Skin epidermis (tissue), 12 donors: ENCODE data around the gene SRGAP3.

Experiments used
- H3K27ac ChIP-seq, 21 experiments: fragments of 200-600 bp; sonication (generic) in 11 of 21; one replicate each; pipeline ENCODE4 v1.5.0; 2020; ENCODE audit warnings: mild to moderate bottlenecking in 3 of 21, inconsistent platforms in 2 of 21, moderate library complexity in 2 of 21
- H3K4me3 ChIP-seq, 7 experiments: fragments of 200-600 bp; sonication (generic) in 2 of 7; one replicate each; pipeline ENCODE4 v1.5.0; 2020; ENCODE audit warnings: inconsistent platforms in 2 of 7, mild to moderate bottlenecking in 2 of 7, moderate library complexity in 1 of 7

Gene SRGAP3

DNA sequence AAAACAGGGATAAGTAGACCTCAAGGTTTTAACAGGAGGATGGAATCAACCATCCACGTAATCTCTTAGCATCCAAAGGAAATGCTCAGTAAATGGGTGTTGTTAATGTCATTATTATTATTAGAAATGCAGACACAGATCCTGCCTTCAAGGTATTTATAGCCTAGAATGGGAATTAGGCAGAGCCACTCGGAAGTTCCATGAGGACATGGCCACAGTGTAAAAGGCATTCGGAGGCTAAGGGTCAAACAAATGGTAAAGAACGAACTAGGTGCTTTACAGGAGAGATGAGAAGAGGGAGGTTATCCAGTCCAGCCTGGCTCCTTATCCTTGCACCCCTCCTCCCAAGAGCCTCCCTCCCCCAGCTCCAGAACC, 65.0 kb downstream of the SRGAP3 start:
- Histone ChIP-seq H3K4me3 (no peak overlapping the region), H3K27ac (no peak overlapping the region)

GRCh38 chr3:9183811-9184460, 65.5 kb downstream of the SRGAP3 start:
- Histone ChIP-seq H3K27ac (no peak overlapping the region), H3K4me3 (no peak overlapping the region)

- H3K27ac ChIP-seq: no peak overlapping the region
- H3K4me3 ChIP-seq: no peak overlapping the region
These were observed 66.4 kb downstream of the SRGAP3 start for GRCh38 chr3:9183011-9183410.

DNA sequence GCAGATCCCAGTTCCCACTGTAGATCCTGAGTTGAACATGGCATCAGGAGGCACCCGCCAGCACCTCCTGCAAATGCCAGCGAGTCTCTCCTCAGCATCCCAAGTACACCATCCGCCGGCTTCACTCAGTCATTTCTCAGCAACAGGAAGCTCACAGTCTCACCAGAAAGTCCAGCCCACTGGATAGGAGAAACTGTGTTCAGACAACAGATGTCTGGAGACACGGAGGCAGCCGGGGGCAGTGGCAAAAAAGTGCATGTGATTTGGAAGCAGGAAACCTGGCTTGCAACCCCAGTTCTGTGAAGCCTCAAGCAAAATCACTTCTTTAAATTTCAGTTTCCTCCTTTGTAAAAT, 68.7 kb downstream of the SRGAP3 start:
- Histone ChIP-seq H3K27ac (peak overlapping the region in 8 of 21 experiments; percentile 20 to 74 (median 54)), H3K4me3 (peak overlapping the region in 1 of 7 experiments; percentile 6)

DNA sequence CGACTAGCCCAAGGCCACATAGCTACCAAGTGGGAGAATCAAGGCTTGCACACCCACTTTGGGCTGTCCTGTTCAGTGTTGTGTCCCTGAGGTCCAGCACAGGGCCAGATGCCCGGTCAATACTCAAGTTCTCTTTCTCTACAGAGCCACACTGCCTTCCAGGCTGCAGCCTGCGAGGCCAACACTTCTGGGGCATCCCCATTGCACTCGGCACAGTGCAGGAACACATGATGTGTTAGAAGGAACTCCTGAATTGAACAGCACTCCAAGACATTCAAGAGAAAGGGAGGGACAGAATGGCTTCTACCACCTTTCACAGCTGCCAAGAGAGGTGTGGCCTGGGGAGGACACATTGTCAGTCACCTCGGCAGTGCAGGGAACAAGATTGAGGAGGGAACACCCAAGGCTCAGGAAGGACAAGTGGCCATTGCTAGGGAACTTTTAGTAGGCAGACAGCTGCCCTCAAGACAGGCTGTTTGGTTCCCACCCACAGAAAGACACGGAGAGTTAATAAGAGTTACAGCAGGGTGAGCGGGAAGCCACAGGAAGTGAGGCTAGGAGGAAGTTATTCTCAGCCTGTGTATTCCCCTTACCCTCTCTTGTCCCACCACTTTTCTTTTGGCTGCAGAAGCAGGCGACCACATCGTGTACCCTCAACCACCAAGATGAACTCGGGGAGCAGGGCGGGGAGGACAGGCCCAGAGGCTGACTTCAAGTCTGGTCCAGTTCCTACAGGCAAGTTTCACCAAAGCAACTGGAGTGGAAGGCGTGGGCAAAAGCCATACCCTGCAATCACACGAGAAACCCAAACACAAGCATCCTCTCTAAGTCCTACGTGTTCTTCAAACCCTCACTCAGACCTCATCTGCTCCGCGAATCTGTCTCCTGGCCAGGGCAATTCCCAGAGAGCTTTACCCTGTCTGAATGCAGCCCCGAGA, 69.4 kb downstream of the SRGAP3 start:
- H3K4me3 ChIP-seq: peak overlapping the region in 1 of 7 experiments; percentile 6
- H3K27ac ChIP-seq: peak overlapping the region in 9 of 21 experiments; percentile 21 to 74 (median 52)

GRCh38 chr3:9178697-9179096, 70.7 kb downstream of the SRGAP3 start:
- H3K4me3 ChIP-seq: no peak overlapping the region
- H3K27ac ChIP-seq: no peak overlapping the region

DNA sequence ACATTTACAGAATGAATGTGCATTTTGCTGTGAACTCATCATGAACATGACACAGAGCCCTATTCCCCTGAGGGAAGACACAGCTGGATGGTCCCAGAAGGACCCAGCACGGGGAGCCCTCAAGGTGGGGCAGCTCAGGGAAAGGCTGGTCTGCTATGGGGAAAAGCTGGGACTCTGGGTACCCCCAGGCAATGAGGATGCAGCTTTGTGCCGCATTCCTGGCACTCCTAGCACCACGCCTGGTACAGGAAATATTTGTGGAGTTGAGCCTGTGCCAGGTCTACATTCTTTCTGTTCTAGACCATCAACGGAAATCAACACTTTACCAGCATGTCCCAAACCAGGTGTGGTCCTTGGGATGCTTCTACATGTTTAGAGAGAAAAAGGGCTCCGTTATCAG, 74.0 kb downstream of the SRGAP3 start:
- Histone ChIP-seq H3K4me3 (no peak overlapping the region), H3K27ac (no peak overlapping the region)

- Histone ChIP-seq H3K4me3 (no peak overlapping the region), H3K27ac (peak overlapping the region in 2 of 21 experiments; percentile 1 to 29)
These were observed 76.0 kb downstream of the SRGAP3 start for GRCh38 chr3:9173445-9173844.

DNA sequence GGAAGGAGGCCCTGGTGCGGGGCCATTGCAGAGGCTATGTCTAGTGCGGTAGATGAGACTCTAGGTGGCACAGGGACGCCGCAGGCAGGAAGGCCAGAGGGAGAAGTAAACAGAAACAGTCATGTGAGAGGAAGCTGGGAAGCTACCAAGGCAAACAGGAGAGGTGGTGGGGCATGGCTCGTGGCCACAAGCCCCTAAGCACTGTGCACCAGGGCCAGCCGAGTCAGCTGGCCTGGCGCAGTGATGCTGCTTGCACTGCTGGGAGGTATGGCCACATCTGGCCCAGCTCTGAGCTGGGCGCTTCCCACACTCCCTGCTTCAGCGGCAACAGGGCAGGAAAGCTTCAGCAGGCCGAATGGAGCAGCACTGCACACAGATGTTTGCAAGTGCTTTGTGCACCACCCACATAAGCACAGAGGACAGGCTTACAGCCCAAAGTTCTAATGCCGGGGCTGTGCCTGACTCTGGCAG, 76.6 kb downstream of the SRGAP3 start:
- Histone ChIP-seq H3K27ac (peak overlapping the region in 6 of 21 experiments; percentile 1 to 51 (median 30)), H3K4me3 (no peak overlapping the region)

DNA sequence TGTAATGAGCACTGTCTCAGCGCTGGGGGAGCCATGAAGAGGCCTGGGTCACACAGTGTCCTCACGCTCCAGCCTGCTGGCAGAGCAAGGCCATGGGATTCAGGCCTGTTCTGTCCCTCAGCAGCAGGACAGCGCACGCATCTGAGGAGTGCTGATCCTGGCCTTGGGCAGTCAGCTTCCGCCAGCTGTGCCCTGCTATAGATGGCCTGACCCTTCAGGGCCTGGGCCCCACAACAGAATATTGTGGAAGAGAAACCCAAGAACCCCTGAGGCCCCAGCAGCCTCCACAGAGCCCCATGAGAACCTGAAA, 78.6 kb downstream of the SRGAP3 start:
- Histone ChIP-seq H3K4me3 (no peak overlapping the region), H3K27ac (peak overlapping the region in 5 of 21 experiments; percentile 27 to 75 (median 41))

DNA sequence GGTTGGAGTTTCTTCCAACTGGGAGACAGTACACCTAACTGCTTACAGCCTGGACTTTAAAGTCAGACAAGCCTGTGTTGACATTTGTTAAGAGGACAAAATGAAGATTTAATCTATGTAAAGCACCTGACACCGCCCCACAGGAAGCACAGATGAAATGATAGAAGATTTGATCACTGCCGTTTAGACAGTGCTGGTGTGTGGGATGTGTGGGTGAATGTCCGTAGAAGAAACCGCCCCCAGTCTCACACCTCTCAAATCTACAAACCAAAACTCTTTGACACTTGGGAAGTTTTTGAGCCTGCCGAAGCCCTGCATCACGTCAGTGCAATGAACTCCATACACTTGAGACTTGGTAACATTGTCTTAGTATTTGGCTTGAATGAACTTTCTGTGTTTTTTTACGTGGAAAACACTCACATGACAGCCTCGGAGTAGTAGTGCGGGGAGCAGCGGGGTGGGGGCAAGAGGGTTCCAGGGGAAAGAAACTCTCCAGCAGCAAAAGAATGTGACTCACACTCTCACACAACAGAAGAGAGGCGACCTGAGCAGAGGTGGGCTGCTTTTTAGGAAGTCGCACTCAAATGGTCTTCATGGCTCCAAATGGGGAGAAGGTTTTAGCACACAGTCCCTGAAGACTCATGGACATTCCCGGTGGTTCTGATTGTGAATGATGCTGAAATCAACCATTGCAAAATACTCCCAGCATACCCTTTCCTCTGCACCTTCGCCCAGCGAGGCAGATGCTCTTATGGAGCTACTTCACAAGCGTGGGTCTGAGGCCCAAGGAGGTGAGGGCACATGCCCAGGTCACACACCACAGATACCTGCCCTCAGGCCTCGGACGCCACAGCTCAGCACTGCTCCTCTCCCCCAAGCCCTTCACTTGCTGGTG, 79.2 kb downstream of the SRGAP3 start:
- Histone ChIP-seq H3K27ac (peak overlapping the region in 13 of 21 experiments; percentile 8 to 75 (median 45)), H3K4me3 (no peak overlapping the region)

GRCh38 chr3:9169326-9169725, 80.1 kb downstream of the SRGAP3 start:
- H3K4me3 ChIP-seq: no peak overlapping the region
- peak overlapping the region in 15 of 21 experiments; percentile 2 to 75 (median 52) for H3K27ac ChIP-seq

DNA sequence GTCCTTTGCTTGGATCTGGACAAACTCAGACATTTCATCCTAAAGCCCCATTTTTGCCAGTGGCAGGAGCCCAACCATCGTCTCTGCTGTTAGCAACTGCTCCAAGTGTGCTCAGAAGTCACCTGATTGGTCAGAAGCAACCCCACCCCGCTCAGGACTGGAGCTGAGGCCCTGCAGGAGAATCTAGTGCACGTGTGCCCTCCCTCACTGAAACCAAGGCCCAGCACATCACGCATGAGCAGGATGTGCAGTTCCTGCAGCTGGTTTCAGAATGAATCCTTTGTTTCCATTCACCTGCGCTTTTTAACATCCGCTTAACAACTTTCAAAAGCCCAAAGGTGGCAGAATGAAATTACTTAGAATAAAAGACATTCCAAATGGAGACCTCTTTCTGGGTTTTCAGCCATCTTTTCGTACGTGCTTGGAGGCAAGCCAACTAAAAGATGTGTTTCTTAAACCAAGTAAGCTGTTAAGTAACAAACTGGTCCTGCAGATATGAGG, 81.2 kb downstream of the SRGAP3 start:
- peak overlapping the region in 1 of 7 experiments; percentile 10 for H3K4me3 ChIP-seq
- peak overlapping the region in 7 of 21 experiments; percentile 8 to 75 (median 45) for H3K27ac ChIP-seq

DNA sequence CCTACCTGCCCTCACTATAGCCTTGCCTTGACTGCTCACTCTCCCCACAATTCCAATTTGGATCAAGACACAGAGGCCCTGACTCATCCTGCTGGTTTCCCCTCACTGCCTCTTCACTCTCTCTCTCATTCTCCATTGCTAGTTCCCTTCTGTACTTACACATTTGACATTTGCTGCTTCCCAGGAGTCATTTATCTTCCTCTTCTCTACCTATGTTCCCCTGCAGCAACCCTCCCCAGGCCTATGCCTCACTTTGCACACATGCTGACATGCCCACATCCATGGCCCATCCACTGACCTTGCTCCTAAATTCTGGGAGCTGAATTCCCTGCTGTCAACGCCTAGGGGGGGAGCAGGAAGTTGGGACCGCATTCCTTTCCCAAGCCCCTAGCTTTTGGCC, 82.2 kb downstream of the SRGAP3 start:
- H3K4me3 ChIP-seq: no peak overlapping the region
- no peak overlapping the region for H3K27ac ChIP-seq

GRCh38 chr3:9165421-9165820, 84.0 kb downstream of the SRGAP3 start:
- Histone ChIP-seq H3K4me3 (no peak overlapping the region), H3K27ac (no peak overlapping the region)

GRCh38 chr3:9163289-9163688, 86.2 kb downstream of the SRGAP3 start:
- no peak overlapping the region for H3K4me3 ChIP-seq
- no peak overlapping the region for H3K27ac ChIP-seq

DNA sequence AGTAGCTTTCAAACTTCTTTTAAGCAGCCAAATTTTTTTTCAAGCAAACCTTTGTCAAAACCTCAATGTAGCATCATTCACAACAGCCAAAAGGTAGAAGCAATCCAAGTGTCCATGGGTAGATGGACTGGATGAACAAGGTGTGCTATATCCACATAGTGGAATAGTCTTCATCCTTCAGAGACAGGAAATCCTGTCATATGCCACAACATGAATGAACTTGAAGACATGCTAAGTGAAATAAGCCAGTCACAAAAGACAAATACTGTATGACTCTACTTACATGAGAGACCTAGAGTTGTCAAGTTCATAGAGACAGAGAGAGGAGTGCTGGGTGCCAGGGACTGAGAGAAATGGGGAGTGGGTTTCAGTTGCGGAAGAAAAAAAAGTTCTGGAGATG, 87.6 kb downstream of the SRGAP3 start:
- no peak overlapping the region for H3K4me3 ChIP-seq

GRCh38 chr3:9161298-9161697, 88.1 kb downstream of the SRGAP3 start:
- no peak overlapping the region for H3K27ac ChIP-seq
- H3K4me3 ChIP-seq: no peak overlapping the region

More for the DNA sequence above, 87.6 kb downstream of the SRGAP3 start:
- no peak overlapping the region for H3K27ac ChIP-seq

DNA sequence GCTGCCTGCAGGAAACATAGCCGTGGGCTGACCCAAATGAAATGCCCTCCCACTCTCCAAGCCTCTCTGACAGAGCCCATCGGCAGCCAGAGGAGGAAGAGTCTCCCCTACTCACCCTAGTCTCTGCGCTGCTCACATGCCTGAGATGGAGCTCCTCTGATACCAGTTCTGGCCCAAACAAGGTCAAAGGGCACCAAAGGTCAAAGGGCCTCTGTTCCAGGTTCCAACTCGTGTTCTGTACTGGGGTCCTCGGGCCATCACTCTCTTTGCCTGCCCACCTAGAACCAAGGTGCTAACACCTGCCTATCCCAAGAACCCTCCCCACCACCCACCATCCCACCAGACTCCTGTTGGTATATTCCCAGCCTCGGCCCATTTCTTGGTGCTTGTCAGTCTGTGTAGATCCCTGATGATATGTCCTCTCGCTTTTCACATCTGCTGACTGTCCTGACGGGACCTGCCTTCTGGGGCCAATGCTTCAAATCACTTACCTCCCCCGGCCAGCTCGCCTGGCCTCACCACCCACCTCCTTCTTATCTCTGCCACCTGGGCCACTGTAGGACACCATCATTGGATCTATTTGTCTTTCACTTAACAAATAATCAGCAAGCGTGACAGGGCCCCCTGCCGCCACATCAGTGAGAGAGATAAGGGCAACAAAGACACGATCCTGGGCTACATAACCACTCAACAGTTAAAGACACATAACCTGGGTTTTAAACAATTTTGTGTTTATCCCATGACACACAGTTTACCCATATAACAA, 90.4 kb downstream of the SRGAP3 start:
- no peak overlapping the region for H3K4me3 ChIP-seq
- no peak overlapping the region for H3K27ac ChIP-seq
